ENCODE data around the gene THEMIS2. TPM values are rescaled to one million over a fixed set of nuclear protein-coding genes. Genes with fewer than 3 reads are reported as not detected.
"Not testable (repeated sequence)": the region's sequence is repeated elsewhere in the genome, so short reads cannot be mapped to it uniquely, and the experiment has no call there.

THEMIS2 gene
- polyA plus RNA-seq: 10 to 100 TPM in 2 of 3 donors, 1 to 10 TPM in 1; 4.8 to 38.9 (median 26.1) TPM

DNA sequence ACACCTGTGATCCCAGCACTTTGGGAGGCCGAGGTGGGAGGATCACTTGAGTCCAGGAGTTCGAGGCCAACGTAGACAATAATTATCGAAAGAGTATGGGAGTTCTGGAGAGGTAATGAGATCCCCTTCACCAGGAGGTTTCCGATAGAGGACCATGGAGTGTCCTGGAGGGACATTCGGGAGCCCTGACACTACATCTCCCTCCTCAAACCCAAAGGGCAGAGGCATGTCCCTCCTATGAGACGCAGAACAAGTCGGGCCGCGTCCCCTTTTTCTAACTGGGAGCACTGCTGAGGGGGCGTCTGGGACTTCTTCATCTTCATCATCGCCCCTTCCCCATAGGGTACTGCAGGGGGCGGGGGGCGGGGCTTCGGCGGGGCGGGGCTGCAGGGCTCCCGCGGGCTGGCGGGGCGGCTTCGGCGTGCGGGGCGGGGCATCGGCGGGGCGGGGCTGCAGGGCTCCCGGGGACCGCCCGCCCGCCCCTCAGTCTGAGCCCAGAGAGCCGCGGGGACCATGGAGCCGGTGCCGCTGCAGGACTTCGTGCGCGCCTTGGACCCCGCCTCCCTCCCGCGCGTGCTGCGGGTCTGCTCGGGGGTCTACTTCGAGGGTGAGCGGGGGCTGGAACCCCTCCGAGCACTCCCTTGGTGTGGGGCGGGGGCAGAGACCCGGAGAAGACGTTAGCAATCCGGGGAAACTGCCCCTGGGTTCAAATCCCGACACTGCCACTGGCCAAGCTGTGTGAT lies at the start of gene THEMIS2:
THEMIS2 (plus strand) TSS at position 486 of the 743 bp plus-strand sequence; CDS start at position 514, 28 bp downstream.
- WGBS, 3 donors: 9 to 15% (median 15%) methylated on average over 32 to 53 of the region's 53 CpGs
- H3K27ac ChIP-seq (ENCODE audit: low read depth, low read length): peak within 1 kb of the TSS; percentile 35

DNA sequence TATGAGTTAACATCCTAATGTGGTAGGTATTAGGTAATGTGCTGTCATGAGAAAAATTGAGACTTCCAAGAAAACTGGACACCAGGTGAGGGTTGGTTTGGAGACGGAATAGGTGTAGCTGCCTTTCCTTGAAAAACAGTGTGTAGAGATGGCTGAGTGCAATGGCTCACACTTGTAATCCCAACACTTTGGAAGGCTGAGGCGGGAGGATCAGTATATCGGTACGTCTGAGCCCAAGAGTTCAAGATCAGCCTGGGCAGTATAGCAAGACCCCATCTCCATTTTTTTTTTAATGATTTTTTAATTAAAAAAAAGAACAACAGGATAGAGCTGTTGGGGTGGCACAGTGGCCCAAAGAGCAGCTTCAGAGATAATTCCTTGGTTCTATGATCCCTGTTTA lies 48.6 kb upstream of the THEMIS2 start:
- WGBS, 3 donors: 95 to 96% (median 96%) methylated on average over 4 of the region's 4 CpGs
- H3K27ac ChIP-seq (ENCODE audit: low read depth, low read length): no peak overlapping the region

DNA sequence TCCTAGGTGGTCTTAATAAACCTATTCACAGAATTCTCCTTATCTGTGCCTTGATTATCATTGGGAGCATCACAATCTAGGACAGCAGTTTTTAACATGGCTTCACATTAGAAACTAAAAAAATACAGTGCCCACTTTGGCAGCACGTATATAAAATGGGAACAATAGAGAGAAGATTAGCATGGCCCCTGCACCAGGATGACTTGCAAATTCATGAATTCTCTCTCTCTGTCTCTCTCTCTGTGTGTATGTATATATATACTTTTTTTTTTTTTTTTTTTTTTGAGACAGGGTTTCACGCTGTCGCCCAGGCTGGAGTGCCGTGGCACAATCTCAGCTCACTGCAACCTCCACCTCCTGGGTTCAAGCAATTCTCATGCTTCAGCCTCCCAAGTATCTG lies 47.9 kb upstream of the THEMIS2 start:
- H3K27ac ChIP-seq (ENCODE audit: low read depth, low read length): no peak overlapping the region
- 90 to 97% (median 92%) methylated on average over 2 to 4 of the region's 4 CpGs for WGBS, 3 donors

DNA sequence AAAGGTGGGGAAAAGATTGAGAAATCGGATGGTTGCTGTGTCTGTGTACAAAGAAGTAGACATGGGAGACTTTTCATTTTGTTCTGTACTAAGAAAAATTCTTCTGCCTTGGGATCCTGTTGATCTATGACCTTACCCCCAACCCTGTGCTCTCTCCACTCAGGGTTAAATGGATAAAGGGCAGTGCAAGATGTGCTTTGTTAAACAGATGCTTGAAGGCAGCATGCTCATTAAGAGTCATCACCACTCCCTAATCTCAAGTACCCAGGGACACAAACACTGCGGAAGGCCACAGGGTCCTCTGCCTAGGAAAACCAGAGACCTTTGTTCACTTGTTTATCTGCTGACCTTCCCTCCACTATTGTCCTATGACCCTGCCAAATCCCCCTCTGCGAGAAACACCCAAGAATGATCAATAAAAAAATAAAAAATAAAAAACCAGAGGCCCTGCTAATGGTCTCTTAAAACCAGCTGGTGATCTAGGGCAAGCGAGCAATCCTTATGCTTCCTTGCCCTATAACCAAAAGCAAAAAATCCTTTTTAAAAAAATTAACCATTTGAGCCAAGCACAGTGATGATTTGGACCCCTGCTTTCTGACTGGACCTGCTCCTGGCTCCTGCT lies 42.9 kb upstream of the THEMIS2 start:
- WGBS, 3 donors: 65 to 93% (median 93%) methylated on average over 3 of the region's 4 CpGs
- H3K27ac ChIP-seq (ENCODE audit: low read depth, low read length): not testable (repeated sequence)

DNA sequence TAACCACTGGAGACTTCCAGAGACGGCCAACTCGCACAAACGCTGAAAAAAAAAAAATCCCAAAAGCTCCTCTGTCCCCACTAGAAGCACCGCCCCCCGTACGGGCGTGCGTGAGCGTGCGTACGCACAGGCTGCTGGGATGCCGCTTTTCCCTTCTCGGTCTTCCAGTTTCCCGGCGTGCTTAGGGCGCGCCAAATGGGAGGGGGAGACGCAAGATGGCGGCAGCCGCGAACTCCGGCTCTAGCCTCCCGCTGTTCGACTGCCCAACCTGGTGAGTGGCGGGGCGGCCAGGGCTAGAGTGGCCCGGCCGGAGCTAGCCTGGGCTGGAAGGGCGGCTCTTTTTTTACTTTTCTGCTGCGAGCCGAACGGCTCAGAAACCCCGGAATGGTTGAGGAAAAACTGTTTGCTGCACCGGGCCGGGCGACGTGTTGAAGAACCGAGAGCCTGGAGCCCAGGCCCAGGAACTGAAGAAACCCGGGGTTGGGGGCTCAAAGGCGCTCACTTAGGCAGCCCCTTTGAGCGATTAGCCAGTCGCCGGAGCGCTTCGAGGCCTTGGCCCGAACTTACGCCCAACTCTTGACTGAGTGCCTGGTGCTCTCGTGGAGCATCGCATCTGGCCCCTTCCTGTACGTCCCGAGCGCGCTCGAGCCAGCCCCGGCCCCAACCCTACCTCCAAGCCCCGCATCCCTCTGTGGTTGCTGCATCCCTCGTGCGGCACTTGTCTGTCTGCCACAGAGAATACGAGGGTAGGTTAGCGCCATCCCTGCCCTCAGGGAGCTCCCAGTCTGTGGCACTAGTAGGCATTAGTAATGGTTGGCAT lies 41.5 kb upstream of the THEMIS2 start, which contains the start of gene PPP1R8:
PPP1R8 (plus strand) TSS at position 162 of the 820 bp plus-strand sequence; CDS start at position 216, 54 bp downstream.
- peak within 1 kb of the TSS; percentile 26 for H3K27ac ChIP-seq (ENCODE audit: low read depth, low read length)
- WGBS, 3 donors: 0 to 1% (median 0%) methylated on average over 55 to 60 of the region's 60 CpGs

DNA sequence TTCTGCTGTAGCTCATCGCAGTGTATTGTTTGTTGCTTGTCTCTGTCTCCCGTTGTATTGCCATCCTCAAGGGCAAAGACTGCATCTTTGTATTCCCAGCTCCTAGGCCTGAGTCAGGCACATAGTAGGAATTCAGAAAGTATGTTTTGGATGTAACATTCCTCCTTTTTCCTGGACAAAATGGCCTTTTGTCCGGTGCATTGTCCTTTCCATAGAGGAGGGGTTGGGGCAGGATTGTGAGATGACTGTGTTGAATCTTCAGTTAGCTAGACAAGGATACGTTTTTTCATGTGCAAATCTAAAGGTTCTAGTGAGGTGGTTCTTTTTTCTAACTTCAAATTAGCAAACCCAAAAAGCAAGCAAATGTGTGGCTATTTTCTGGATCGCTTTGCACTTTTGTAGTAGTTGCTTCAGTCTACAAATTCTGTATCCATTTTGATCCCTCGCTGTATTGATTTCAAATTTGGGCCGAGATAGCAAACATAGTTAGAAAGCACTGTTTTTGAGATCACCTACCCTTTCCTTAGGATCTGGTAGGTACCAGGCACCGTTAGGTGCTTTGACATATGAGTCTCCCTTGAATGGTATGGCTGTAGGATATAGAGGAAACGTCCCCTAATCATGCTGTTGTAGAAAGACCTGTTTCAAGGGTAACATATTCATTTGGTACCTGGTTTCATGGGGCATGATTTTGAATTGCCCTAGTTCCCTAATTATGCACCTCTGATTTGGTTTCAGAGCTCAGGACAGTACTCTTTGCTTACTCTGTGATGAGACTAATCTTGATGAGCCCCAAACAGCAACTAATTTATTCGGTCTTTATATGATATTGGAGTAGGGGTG lies 40.6 kb upstream of the THEMIS2 start:
- no peak overlapping the region for H3K27ac ChIP-seq (ENCODE audit: low read depth, low read length)
- WGBS, 3 donors: 41 to 52% (median 51%) methylated on average over 10 of the region's 10 CpGs

DNA sequence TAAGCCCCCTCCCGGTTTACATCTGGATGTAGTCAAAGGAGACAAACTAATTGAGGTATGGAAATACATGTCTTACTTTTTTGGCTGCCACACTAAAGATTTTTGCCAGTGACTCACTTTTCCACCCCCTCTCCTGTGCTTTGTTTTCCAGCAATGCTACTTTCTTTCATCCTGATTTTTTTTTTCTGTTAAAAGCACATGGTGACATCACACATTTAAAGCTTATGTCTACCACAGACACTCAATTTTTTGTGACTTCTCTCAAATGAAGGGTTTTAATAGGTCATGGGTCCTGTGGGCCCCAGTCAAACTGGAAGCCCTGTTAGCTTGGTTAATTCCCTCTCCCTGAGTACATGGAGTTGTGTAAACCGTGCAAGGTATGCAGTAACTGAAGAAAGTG lies 39.6 kb upstream of the THEMIS2 start:
- 74 to 87% (median 82%) methylated on average over 2 of the region's 2 CpGs for WGBS, 3 donors
- no peak overlapping the region for H3K27ac ChIP-seq (ENCODE audit: low read depth, low read length)

DNA sequence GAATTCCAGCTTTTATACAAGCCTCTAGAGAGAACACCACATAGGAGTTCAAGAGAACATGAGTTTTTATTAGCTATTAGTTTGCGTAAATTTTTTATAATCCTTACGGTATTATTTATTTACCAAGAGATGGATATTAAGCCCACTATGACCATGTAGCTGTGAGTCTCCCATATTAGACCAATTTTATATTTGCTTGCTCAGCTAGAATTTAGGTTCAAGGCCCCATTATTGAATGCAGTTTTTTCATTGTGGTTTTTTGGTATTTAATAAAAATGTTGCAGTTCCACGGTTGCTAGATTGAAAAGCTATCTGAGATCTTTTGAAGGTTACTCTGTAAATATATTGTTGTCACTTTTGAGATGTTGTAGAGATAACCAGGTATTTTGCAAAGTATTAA lies 38.9 kb upstream of the THEMIS2 start:
- WGBS, 3 donors: 77 to 94% (median 91%) methylated on average over 3 of the region's 3 CpGs
- no peak overlapping the region for H3K27ac ChIP-seq (ENCODE audit: low read depth, low read length)

DNA sequence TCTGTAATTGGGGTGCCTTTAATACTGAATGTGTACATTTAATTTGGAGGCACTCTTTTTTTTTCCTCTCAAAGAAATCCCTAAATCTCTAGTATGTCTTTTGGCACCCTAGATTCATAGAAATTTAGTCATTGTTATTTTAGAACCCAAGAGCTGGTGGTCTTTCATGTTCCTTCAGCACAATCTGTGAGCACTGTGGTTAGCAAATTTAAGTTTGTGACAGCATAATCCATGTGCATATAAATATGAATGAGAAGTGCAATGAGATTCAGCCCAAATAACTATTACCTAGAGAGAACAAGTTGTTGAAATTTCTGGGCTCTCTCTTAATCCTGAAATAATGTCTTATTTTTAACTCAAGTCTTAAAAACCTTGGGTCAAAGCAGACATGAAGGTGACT lies 37.3 kb upstream of the THEMIS2 start:
- H3K27ac ChIP-seq (ENCODE audit: low read depth, low read length): no peak overlapping the region

DNA sequence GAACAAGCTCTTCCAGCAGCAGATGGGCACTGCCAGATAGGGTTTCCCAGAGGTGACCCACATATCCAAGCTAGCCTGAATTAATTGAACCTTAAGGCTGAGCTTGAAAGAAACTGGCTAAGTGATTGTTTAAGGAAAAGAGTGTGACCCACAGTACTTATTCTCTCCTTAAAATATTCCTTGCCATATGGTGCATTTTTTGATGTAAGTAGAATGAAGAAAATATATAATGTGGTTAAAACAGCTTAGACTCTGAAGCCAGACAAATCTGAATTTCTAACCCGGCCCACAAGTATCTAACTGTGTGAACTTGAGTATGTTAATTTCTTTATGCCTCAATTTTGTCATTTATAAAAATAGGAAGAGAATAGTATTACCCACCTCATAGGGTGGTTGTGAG lies 36.8 kb upstream of the THEMIS2 start:
- no peak overlapping the region for H3K27ac ChIP-seq (ENCODE audit: low read depth, low read length)
- 94 to 100% (median 100%) methylated on average over 1 of the region's 1 CpG for WGBS, 3 donors

DNA sequence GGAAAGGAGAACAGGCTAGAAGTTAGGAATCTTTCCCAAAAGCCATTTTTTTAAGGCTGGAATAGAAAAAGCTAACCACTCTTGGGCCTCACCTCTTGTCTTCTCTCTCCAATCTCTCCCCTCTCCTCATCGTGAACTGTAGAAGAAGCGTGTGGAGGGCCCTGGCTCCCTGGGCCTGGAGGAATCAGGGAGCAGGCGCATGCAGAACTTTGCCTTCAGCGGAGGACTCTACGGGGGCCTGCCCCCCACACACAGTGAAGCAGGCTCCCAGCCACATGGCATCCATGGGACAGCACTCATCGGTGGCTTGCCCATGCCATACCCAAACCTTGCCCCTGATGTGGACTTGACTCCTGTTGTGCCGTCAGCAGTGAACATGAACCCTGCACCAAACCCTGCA lies 22.4 kb upstream of the THEMIS2 start:
- WGBS, 3 donors: 95 to 100% (median 96%) methylated on average over 7 of the region's 7 CpGs
- no peak overlapping the region for H3K27ac ChIP-seq (ENCODE audit: low read depth, low read length)

DNA sequence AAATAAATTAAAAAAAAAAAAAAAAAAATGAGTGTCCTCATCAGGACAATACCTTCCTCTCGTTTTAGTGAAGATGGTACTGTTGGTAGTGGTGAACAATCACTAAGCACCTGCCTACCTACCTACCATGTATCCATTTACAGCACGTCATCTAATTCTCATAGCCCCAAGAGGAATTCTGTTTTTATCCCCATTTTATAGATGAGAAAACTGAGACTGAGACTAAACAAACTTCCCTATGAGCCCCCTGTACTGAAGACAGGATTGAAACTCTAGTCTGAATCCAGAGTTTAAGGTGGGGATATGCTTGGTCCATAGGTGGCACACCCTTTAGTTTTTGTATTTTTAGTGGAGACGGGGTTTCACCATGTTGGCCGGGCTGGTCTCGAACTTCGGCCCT lies 17.3 kb upstream of the THEMIS2 start:
- 90 to 94% (median 90%) methylated on average over 6 of the region's 6 CpGs for WGBS, 3 donors
- H3K27ac ChIP-seq (ENCODE audit: low read depth, low read length): no peak overlapping the region

DNA sequence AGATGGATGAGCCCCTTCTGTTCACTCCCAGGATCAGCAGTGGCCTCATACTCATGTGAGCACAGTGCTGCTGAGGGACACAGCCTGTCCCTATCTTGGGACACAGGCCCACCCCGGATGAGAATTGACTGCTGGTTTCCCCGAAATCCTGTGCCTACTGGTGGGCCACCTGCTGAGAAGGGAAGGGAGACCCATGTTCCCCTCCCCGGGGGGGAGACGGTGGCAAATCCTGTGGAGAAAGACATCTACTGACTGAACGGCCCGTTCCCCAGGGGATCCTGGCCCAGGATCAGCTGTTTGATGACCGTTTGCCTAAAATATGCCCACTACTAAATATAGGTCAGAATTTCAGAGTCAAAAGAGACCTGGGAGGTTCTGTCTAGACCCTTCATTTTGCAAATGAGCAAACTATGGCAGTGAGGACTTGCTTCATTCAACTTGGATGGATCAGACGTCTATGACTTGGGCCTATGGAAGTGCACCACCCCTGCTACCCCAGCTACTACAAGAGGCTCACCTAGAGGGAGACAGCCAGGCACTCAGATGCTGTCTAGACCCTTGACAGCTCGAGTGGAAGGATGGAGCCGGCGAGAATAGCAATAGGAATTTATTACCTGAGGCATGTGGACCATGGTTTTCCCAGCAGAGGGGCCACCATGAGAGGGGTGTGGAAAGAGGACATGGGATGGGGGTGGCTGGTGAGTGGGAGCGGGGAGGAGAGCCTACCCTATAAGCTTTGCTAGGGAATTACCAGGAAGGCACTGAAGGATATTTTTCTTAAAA lies 15.6 kb upstream of the THEMIS2 start:
- WGBS, 3 donors: 70 to 77% (median 76%) methylated on average over 12 of the region's 12 CpGs
- H3K27ac ChIP-seq (ENCODE audit: low read depth, low read length): no peak overlapping the region

DNA sequence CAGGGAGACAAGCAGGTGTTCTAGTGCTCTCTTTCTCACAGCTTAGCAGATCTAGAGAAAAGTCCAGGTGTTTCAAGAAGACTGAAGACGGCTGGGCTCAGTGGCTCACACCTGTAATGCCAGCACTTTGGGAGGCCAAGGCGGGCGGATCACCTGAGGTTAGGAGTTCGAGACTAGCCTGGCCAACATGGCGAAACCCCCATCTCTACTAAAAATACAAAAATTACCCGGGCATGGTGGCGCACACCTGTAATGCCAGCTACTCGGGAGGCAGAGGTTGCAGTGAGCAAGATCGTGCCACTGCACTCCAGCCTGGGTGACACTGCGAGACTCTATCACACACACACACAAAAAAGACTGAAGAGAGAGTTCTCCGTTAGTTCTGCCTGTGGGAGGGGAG lies 14.8 kb upstream of the THEMIS2 start:
- 72 to 82% (median 75%) methylated on average over 11 of the region's 11 CpGs for WGBS, 3 donors
- not testable (repeated sequence) for H3K27ac ChIP-seq (ENCODE audit: low read depth, low read length)

DNA sequence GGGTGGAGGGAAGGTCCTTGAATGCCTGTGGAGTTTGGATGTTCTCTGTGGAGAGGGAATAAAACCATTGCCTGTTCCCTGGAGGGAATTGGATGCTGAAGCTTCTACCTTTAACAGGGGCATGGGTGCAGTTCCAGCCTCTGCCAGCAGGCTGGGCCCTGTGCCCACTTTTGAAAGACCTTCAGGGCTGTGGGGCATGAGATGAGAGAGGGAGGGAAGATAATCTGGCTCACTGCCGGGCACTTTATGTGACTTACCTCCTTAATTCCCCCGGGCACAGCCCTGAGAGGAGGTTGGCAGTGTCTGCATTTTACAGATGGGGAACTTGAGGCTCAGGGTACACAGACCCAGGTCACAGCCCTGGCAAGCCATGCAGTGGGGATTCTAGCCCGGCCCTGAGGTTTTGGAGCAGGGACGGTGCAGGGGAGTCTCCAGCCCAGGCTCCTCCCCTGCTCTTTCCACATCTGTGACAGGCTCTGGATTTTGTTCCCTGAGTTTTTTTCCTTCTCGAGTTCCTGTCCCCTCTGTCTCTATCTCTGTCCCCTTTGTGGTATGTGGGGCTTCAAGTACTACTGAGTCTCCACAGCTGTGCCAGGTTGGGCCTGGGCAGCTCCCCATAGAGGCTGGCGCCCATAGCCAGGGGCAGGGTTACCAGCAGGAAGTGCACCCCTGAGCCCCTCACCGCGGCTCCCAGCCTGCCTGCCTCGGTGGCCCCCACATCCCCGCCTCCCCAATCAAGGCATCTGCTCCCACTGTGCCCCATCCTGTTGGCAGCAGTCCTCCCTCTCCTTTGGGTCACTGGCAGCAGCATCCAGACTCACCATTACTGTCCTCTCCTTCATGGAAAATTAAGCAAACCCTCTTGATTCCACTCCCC lies 14.0 kb upstream of the THEMIS2 start:
- WGBS, 3 donors: 25 to 40% (median 26%) methylated on average over 10 of the region's 10 CpGs
- no peak overlapping the region for H3K27ac ChIP-seq (ENCODE audit: low read depth, low read length)

DNA sequence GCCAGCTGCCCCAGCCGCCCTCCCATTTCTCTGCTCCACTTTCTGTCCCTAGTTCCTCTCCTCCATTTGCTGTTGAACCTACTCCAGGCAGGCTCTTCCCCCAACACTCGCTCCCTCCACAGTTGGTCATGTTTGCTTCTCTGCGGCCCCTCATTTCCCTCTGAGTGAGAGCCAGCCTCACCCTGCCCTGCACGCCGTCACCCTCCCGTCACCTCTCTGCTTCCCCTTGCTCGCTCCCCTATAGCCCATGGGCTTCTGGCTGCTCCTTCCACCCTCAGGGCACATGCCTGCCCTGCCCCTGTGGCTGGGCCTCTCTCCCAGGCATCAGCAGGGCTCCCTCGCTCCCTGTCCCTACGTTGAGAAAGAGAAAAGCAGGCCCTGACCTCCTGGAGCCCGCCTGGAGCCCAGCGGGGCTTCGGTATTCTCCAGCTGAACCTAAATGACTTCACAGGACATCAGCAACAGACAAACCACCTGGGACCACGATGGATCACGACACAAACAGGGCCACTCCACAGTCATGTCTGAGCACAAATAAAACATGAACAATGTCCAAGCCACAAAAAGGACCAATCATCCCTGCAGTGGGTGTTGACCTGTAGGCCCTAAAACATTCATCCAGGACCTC lies 13.3 kb upstream of the THEMIS2 start:
- H3K27ac ChIP-seq (ENCODE audit: low read depth, low read length): no peak overlapping the region
- WGBS, 3 donors: 75 to 89% (median 80%) methylated on average over 14 of the region's 14 CpGs

Measured in adipose tissue (tissue), 3 donors.